Breast epithelium (tissue), 3 donors: Measurements from ENCODE around the gene SP110.

Experiments used
- POLR2A ChIP-seq: fragments of 450-650 bp; IDR thresholded peaks from one replicate; pipeline ENCODE4 v1.6.1; 2016; ENCODE audit warnings: antibody characterized with exemption, mild to moderate bottlenecking, moderate library complexity
- POLR2AphosphoS5 ChIP-seq, 3 donors: sonication (generic); formaldehyde crosslinking; IDR thresholded peaks; one replicate each; pipeline ENCODE4 v1.6.1; 2017; ENCODE audit warnings: antibody characterized with exemption in 3 of 3
- TF ChIP-seq, protein P1 (sequence below), 3 donors: fragments of 450-650 bp; IDR thresholded peaks; one replicate each; pipeline ENCODE4 v1.5.1; 2016 to 2017; ENCODE audit warnings: antibody characterized with exemption in 3 of 3, mild to moderate bottlenecking in 3 of 3, moderate library complexity in 3 of 3

DNA sequence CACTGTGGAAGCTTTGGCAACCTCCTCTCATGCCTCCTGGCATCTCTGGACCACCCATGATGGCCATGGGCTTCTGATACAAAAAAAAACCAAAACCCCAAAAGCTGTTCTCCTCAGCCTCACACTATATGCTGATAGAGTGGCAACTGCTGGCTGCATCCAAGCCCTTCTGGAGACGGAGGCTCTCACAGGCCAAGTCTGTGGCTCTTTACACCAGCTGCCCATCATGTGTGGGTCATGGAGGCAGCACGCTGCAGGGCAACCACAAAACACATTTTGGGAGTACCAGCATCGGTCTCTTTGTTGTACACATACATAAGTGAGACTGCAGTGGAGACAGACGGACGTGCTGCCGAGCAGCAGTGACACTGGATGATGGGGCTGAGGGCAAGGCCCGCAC, 45.3 kb downstream of the SP110 start:
- TF ChIP-seq POLR2AphosphoS5 (IDR thresholded peaks at IDR 0.05) (no peak), POLR2A (no peak)
- TF ChIP-seq, protein P1, sequence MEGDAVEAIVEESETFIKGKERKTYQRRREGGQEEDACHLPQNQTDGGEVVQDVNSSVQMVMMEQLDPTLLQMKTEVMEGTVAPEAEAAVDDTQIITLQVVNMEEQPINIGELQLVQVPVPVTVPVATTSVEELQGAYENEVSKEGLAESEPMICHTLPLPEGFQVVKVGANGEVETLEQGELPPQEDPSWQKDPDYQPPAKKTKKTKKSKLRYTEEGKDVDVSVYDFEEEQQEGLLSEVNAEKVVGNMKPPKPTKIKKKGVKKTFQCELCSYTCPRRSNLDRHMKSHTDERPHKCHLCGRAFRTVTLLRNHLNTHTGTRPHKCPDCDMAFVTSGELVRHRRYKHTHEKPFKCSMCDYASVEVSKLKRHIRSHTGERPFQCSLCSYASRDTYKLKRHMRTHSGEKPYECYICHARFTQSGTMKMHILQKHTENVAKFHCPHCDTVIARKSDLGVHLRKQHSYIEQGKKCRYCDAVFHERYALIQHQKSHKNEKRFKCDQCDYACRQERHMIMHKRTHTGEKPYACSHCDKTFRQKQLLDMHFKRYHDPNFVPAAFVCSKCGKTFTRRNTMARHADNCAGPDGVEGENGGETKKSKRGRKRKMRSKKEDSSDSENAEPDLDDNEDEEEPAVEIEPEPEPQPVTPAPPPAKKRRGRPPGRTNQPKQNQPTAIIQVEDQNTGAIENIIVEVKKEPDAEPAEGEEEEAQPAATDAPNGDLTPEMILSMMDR (IDR thresholded peaks at IDR 0.05) = no peak
